CD4-positive, alpha-beta T cell treated with Interleukin-15 for 1 hour (primary cell): ENCODE measurements around the gene RBM15B.
"Not testable (repeated sequence)": the region's sequence is repeated elsewhere in the genome, so short reads cannot be mapped to it uniquely, and the experiment has no call there.

Experiments used
- DNase-seq: peaks from one replicate; pipeline ENCODE4 v3.0.0-alpha.2; 2020

The RBM15B gene

GRCh38 chr3:51379746-51380455 is 11.2 kb upstream of the RBM15B start:
- DNase-seq: no peak

- DNase-seq: no peak
These were observed 10.3 kb upstream of the RBM15B start for GRCh38 chr3:51380601-51381332.

DNA sequence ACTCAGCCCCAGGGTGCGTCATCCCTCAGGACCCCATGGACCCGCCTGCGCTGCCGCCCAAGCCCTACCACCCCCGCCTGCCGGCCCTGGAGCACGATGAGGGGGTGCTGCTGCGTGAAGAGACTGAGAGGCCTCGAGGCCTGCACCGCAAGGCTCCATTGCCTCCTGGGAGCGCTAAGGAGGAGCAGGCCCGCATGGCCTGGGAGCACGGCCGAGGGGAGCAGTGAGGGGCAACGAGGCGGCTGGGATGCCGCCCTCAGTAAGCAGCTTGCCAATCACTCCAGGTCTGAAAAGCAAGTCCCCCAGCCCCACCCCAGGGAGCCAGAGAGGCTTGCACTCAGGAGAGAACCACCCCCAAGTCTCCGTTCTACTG is 9.8 kb upstream of the RBM15B start:
- no peak for DNase-seq

DNA sequence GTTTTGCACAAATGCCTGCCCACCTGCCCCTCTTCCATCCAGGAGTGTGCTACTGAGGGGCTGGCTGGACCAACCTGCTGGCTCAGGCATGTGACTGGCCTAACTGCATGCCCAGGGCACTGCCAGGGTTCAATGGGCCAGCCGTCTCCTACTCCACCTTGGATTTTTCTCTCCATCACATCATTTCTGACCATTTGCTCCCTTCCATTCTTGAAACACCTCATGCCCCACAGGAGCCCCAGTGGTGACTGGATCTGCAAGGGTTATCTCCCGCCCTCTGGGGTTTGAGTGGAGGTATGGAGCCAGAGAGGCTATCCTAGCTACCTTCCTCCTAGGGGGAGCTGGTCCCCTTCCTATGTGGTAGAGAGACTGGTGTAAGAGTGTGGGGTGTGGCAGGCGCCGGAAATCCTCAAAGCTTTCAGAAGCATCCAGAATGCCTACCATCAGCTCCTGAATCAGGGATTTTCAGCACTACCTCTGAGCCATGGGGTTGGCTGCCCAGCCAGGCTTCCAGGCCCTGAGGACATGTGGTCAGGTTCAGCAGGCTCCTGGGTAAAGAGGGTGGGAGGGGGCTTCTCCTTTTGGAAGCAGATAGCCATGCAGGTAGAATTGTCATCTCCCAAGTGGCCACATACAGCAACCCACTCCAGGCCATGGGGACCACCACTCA is 8.9 kb upstream of the RBM15B start:
- no peak for DNase-seq

- DNase-seq: no peak
These were observed 8.0 kb upstream of the RBM15B start for GRCh38 chr3:51382947-51383578.

GRCh38 chr3:51384055-51384725 is 6.9 kb upstream of the RBM15B start:
- no peak for DNase-seq

- peak; percentile 98 for DNase-seq
These were observed 6.2 kb upstream of the RBM15B start, which contains the start of gene MANF for GRCh38 chr3:51384726-51385473. Gene MANF, plus strand, starts transcription at chr3:51385291. Its CDS starts 52 bp downstream, at chr3:51385343.

GRCh38 chr3:51385621-51386091 is 5.4 kb upstream of the RBM15B start:
- no peak for DNase-seq

- no peak for DNase-seq
These were observed 4.8 kb upstream of the RBM15B start for GRCh38 chr3:51386159-51386851.

DNA sequence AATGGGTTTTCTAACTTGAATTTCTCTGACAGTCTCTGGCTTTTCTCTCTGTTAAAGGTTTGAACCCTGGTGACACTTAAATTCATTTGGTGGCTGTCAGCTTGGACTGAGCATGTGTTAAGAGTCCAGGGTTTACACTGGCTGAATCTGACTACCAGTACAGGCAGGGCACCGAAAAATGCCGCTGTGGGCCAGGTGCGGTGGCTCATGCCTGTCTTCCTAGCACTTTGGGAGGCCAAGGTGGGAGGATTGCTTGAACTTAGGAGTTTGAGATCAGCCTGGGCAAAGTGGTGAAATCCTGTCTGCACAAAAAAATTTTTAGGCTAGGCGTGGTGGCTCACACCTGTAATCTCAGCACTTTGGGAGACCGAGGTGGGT is 4.2 kb upstream of the RBM15B start:
- no peak for DNase-seq

DNA sequence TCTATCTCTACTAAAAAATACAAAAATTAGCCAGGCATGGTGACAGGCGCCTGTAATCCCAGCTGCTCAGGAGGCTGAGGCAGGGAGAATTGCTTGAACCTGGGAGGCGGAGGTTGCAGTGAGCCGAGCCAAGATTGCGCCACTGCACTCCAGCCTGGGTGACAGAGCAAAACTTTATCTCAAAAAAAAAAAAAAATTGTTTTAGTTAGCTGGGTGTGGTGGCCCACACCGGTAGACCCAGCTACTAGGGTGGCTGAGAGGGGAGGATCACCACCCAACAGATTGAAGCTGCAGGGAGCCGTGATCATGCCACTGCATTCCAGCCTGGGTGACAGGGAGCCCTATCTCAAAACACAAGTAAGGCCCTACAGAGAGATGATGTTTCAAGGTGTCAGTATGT is 3.8 kb upstream of the RBM15B start:
- DNase-seq: not testable (repeated sequence)

- DNase-seq: no peak
These were observed 2.6 kb upstream of the RBM15B start for GRCh38 chr3:51388286-51389029.

DNA sequence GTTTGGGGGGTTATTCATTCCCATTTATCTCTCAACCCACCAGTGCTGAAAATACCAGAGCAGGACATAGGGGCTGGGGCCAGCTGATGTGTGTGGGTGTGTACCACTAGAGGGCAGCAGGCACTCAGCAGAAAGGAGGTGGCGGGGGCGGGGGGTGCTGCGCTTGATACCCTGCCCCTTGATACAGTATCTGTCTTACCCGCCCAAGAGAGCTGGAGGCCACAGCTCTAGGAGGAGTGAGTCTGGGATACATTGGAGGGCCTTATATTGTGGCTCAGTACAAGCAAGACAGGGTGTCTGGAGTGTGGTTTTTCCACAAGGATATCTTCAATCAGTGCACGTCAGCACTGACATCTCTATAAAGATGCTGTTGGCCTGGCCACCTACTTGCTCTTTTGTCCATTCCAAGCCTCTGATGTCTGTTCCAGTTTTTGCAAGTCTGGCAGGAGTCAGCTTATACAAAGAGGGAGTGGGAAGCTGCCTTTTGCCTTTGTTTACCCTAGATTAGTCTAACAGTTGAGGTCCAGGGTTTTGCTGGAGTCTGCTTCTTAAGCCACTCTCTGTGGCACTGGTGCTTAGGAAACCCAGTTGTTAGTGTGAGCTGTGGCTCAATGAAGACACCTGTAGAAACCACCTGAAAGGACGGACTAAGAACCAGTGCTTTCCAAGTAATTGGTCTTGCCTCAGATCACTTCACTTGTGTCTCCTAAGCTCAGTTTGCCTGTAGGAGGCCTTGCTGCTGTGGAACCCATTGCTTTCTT is 1.5 kb upstream of the RBM15B start:
- peak; percentile 55 for DNase-seq

DNA sequence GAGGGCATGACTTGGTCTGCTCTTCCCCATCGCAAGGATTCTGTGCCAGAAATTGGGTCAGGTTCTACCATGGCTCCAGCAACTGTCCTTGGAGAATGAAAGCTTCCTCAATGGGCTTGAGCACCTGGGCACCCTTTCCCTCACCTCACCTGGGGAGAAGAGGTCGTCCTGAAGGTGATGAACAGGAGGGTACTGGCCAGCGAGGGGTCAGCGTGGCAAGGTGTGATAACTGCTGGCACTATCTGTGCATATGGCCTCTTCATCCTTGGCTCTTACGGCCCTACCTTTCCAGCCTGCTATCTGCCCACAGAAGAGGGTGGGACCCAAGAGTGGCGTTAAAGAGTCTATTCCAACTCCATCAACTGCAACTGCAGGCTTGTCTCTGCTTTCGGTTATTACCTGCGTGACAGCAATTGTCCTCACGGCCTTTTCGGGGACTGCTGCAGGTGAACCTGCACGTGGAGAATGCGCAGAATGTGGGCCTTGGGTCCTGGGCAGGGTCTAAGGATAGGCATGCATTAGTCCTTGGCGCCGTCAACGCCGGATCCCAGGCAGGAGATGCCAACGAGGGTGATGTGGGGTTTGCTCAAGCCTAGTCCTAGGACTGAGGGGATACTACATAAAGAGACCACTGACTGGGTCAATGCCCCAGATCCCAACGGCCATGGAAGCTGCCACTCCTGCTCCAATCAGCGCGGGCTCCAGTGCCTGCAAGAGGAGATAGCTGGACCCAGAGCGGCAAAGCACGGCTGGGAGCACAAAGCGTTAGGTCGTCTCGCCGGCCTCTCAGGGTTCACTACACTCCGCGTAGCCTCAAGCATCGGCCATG is 625 bp upstream of the RBM15B start:
- no peak for DNase-seq

- DNase-seq: peak; percentile 48
These were observed 675 bp downstream of the RBM15B start for GRCh38 chr3:51391566-51392354.

DNA sequence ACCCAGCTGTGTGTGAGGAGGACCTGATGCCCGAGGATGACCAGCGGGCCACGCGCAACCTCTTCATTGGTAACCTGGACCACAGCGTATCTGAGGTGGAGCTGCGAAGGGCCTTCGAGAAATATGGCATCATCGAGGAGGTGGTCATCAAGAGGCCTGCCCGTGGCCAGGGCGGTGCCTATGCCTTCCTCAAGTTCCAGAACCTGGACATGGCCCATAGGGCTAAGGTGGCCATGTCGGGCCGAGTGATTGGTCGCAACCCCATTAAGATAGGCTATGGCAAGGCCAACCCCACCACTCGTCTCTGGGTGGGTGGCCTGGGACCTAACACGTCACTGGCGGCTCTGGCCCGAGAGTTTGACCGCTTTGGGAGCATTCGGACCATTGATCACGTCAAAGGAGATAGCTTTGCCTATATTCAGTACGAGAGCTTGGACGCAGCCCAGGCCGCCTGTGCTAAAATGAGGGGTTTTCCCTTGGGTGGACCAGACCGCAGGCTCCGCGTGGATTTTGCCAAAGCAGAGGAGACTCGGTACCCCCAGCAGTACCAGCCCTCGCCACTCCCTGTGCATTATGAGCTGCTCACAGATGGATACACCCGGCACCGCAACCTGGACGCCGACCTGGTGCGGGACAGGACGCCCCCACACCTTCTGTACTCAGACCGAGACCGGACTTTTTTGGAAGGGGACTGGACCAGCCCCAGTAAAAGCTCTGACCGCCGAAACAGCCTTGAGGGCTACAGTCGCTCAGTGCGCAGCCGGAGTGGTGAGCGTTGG is 1.5 kb downstream of the RBM15B start:
- DNase-seq: no peak

DNA sequence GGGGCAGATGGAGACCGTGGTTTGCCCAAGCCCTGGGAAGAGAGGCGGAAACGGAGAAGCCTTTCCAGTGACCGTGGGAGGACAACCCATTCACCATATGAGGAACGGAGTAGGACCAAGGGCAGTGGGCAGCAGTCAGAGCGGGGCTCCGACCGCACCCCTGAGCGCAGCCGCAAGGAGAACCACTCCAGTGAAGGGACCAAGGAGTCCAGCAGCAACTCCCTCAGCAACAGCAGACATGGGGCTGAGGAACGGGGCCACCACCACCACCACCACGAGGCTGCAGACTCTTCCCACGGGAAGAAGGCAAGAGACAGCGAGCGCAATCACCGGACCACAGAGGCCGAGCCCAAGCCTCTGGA is 2.0 kb downstream of the RBM15B start:
- DNase-seq: no peak
